ENCODE data around the gene TEKTIP1.

GRCh38 chr19:3496392-3497273, 42.3 kb upstream of the TEKTIP1 start:
- no peak for TF ChIP-seq FOXM1 (IDR thresholded peaks at IDR 0.05; ENCODE audit: borderline replicate concordance)
- TF ChIP-seq LEF1 (IDR thresholded peaks at IDR 0.05; ENCODE audit: borderline replicate concordance): no peak
- TF ChIP-seq ZNF384 (IDR thresholded peaks at IDR 0.05): no peak
- no peak for TF ChIP-seq HDGF (IDR thresholded peaks at IDR 0.05; ENCODE audit: borderline replicate concordance)

Data from HEK293T (cell line).